ENCODE measurements around the gene PTRH1. TPM values are rescaled to one million over a fixed set of nuclear protein-coding genes. Genes with fewer than 3 reads are reported as not detected.

The PTRH1 gene
- total and polyA plus RNA-seq, 10 of the 15 experiments (the other 5 are each of a cell fraction or from before 2014, with no cell fraction given): 0.69 to 38.4 (median 10.2) TPM

DNA sequence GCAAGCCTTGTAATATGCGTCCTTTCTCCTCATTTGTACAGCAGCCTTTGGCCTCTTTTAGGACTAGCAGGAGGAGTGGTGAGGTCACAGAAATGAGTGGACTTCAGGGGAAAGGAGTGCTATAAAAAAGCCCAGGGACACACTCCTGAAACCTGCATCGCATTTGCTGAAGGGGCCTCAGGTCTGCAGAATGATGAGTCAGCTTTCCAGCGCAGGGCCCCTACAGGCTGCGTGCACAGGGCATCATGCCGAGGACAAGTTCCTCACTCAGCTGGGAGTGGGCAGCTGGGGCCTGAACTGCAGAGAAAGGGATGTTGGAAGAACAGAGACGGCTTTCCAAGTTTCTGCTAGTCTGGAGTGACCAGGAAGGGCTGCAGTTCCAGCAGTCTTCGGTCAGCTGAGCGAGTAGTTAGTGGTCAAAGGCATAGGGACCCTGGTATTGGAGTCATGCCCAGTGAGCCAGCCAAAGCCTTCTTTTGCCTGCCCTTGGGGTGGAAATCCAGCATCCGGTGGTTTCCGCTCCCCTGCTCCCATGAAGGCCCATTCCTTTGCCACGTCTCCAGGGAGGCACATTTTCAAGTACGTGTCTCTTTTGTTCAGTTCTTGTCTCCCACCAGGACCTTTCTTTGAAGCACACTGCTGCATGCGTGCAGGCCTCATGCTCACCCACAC is 26.0 kb downstream of the PTRH1 start:
- 61% methylated on average over 12 of the region's 13 CpGs for WGBS (ENCODE audit: insufficient coverage, insufficient replicate concordance, low lambda C conversion rate, missing lambda C conversion rate)
- no peak for TF ChIP-seq TCF3 (IDR thresholded peaks at IDR 0.05; ENCODE audit: borderline replicate concordance, insufficient read depth, low read depth, low read length)
- no peak for TF ChIP-seq CBX3 (IDR thresholded peaks at IDR 0.05; ENCODE audit: borderline replicate concordance, low read depth)
- TF ChIP-seq SREBF1 (IDR thresholded peaks at IDR 0.05; ENCODE audit: low read length): no peak
- TF ChIP-seq MYC (IDR thresholded peaks at IDR 0.05; ENCODE audit: insufficient read depth, insufficient read length, insufficient replicate concordance, low read length, severe bottlenecking): no peak
- TF ChIP-seq NR2F1 (conservative IDR thresholded peaks at IDR 0.05): no peak
- TF ChIP-seq, protein P1, sequence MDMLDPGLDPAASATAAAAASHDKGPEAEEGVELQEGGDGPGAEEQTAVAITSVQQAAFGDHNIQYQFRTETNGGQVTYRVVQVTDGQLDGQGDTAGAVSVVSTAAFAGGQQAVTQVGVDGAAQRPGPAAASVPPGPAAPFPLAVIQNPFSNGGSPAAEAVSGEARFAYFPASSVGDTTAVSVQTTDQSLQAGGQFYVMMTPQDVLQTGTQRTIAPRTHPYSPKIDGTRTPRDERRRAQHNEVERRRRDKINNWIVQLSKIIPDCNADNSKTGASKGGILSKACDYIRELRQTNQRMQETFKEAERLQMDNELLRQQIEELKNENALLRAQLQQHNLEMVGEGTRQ (IDR thresholded peaks at IDR 0.05; ENCODE audit: borderline replicate concordance, low read depth, low read length): no peak
- TF ChIP-seq YBX1 (IDR thresholded peaks at IDR 0.05): no peak
- no peak for TF ChIP-seq ZNF24 (IDR thresholded peaks at IDR 0.05)
- no peak for TF ChIP-seq ZNF207 (IDR thresholded peaks at IDR 0.05; ENCODE audit: borderline replicate concordance)
- no peak for TF ChIP-seq HDAC2 (IDR thresholded peaks at IDR 0.05)
- no peak for TF ChIP-seq NFIC (IDR thresholded peaks at IDR 0.05; ENCODE audit: low read depth, low read length)
- no peak for TF ChIP-seq RUNX3 (IDR thresholded peaks at IDR 0.05; ENCODE audit: low read length)

More for the DNA sequence above, 26.0 kb downstream of the PTRH1 start:
- no peak overlapping the region for H3K4me2 ChIP-seq (ENCODE audit: control insufficient read depth, insufficient read depth)
- H3K9ac ChIP-seq (ENCODE audit: control insufficient read depth, insufficient read depth, low read length): no peak overlapping the region
- ATAC-seq: no peak
- no peak overlapping the region for H3K27ac ChIP-seq (ENCODE audit: control insufficient read depth, insufficient read depth)
- H3K4me1 ChIP-seq (ENCODE audit: control insufficient read depth, insufficient read depth, low read length): no peaks in the 10 kb centered on the region
- ChIA-PET POLR2A (no interaction called here), SMC1A (ENCODE audit: uncharacterized antibody, unreplicated experiment) (no interaction called here), CTCF (no interaction called here), RAD21 (ENCODE audit: unreplicated experiment) (no interaction called here)
- no peaks in the 10 kb centered on the region for H3K9me3 ChIP-seq (replicated peaks; ENCODE audit: control insufficient read depth, insufficient read depth, low read length)
- intact Hi-C loops (cut with micrococcal nuclease; ENCODE audit: unreplicated experiment): no loop called here
- H2AFZ ChIP-seq (ENCODE audit: control insufficient read depth, low read depth, low read length): no peak overlapping the region
- no TSS peak for BruUV-seq (replicated peaks)
- no peak overlapping the region for H3K4me3 ChIP-seq
- FAIRE-seq: no peak
- no peak for DNase-seq (ENCODE audit: low read depth, low spot score)
- H4K20me1 ChIP-seq (ENCODE audit: control insufficient read depth, insufficient read depth): no peaks in the 10 kb centered on the region
- no peaks in the 10 kb centered on the region for H3K36me3 ChIP-seq (ENCODE audit: control insufficient read depth in 2 of 2, insufficient read depth in 2 of 2, low read length in 1 of 2)
- H3K79me2 ChIP-seq (ENCODE audit: control insufficient read depth, insufficient read depth, low read length): no peaks in the 10 kb centered on the region
- in situ Hi-C loops (cut with MboI): no loop called here
- H3K27me3 ChIP-seq (replicated peaks in 1 of 2; ENCODE audit: control insufficient read depth in 2 of 2, insufficient read depth in 2 of 2, low read length in 1 of 2): no peaks in the 10 kb centered on the region; a peak in 3 of 4 replicates

Data from GM12878 (cell line).